GM10248 (cell line): ENCODE results near the gene BPIFA3.

Experiments used
- CTCF ChIA-PET: fragments of 300-600 bp; sonication (Branson Sonifier 250); formaldehyde crosslinking; extraction: SDS; loops from one replicate; lab custom pipeline; 2021; ENCODE audit warnings: antibody characterized with exemption; lab: Yijun Ruan, JAX
- POLR2A ChIA-PET: fragments of 350-650 bp; sonication (Branson Sonifier 250); formaldehyde crosslinking; extraction: SDS; loops from one replicate; lab custom pipeline; 2020; ENCODE audit warnings: antibody characterized with exemption; lab: Yijun Ruan, JAX
- DNase-seq: peaks from one replicate; pipeline ENCODE4 v3.0.0; 2012; ENCODE audit errors: extremely low spot score
- TF ChIP-seq, protein P1 (sequence below): IDR thresholded peaks from 2 replicates; pipeline ENCODE4 v1.5.1; 2012; ENCODE audit warnings: mild to moderate bottlenecking, low read depth; ENCODE audit errors: extremely low read depth, missing control alignments, control extremely low read depth

BPIFA3 gene

GRCh38 chr20:33237989-33238388 is 20.8 kb downstream of the BPIFA3 start:
- TF ChIP-seq, protein P1, sequence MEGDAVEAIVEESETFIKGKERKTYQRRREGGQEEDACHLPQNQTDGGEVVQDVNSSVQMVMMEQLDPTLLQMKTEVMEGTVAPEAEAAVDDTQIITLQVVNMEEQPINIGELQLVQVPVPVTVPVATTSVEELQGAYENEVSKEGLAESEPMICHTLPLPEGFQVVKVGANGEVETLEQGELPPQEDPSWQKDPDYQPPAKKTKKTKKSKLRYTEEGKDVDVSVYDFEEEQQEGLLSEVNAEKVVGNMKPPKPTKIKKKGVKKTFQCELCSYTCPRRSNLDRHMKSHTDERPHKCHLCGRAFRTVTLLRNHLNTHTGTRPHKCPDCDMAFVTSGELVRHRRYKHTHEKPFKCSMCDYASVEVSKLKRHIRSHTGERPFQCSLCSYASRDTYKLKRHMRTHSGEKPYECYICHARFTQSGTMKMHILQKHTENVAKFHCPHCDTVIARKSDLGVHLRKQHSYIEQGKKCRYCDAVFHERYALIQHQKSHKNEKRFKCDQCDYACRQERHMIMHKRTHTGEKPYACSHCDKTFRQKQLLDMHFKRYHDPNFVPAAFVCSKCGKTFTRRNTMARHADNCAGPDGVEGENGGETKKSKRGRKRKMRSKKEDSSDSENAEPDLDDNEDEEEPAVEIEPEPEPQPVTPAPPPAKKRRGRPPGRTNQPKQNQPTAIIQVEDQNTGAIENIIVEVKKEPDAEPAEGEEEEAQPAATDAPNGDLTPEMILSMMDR: no peak
- DNase-seq: no peak
- ChIA-PET POLR2A (no interaction called here), CTCF (interaction anchor here (0.6 kb wide), 1 partner anchor 954 kb away, joined by 3 read pairs; no protein-coding TSS in a partner anchor)

GRCh38 chr20:33239418-33239817 is 22.3 kb downstream of the BPIFA3 start:
- no peak for DNase-seq
- ChIA-PET CTCF (interaction anchor here (0.7 kb wide), 1 partner anchor 11 kb away, joined by 3 read pairs; no protein-coding TSS in a partner anchor), POLR2A (interaction anchor here (0.6 kb wide), 1 partner anchor 11 kb away, joined by 5 read pairs; no protein-coding TSS in a partner anchor)
- TF ChIP-seq, protein P1: no peak

DNA sequence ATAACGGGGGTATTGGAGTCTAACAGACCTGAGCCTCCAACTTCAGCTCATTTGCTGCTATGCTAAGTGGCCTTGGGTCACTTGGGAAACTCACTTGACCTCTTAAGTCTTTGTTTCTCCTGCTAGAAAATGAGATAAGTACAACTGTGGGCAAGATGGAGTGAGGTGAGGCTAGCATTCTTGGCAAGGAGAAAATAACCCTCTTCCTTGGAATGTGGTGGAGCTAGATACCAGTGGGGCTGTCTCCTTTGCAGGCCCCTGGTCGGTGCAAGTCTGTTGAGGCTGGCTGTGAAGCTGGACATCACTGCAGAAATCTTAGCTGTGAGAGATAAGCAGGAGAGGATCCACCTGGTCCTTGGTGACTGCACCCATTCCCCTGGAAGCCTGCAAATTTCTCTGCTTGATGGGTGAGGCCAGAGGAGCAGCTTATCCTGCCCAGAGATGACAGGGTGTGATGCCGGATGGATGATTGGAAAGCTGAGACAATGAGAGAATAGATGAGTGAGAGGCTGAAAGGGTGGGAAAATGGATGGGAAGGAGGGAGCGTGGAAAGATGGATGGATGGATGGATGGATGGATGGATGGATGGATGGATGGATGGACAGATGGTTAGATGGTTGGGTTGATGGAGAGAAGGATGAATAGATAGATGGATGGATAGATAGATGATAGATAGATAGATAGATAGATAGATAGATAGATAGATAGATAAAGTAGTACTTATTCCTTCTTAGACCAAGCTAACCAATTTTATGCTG is 23.0 kb downstream of the BPIFA3 start:
- CTCF ChIA-PET: interaction anchor here (0.6 to 0.7 kb wide), 2 partner anchors 12 to 17 kb away, joined by 3 read pairs; no protein-coding TSS in a partner anchor
- POLR2A ChIA-PET: interaction anchor here (0.6 kb wide), 1 partner anchor 12 kb away, joined by 5 read pairs; no protein-coding TSS in a partner anchor
- TF ChIP-seq, protein P1: no peak
- no peak for DNase-seq

- TF ChIP-seq, protein P1: no peak
- ChIA-PET CTCF (no interaction called here), POLR2A (no interaction called here)
- DNase-seq: no peak
Observed at GRCh38 chr20:33240923-33241322, 23.8 kb downstream of the BPIFA3 start.

DNA sequence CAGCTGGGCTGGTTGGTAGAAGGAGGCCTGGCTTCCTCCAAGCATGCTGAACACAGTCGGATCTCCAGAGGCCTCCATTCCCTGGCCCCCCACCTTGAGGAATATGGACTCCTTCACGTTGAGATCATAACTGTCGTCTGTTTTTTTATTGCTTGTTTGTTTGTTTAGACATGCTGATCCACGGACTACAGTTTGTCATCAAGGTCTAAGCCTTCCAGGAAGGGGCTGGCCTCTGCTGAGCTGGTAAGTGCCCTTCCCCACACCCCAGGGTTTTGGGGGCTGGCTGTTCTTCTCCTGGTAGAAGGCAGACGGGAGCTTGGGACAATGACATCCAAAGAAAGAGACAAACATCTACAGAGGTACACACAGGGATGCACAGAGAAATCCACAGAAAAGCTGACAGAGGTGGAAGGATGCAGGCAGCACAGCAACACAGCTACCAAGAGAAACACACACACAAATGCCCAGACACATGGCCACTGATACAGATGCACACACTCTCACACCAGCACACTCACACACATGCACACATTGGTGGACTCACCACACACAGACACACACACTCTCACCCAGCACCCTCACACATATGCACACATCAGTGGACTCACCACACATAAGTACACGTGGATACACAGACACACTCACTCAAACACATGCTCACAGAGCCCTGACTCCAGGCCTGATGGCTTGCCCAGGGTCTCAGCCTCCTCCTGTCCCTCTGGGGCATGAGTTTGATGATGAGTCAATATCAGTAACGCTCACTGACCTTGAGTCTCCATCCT is 25.4 kb downstream of the BPIFA3 start:
- CTCF ChIA-PET: no interaction called here
- POLR2A ChIA-PET: no interaction called here
- DNase-seq: no peak
- TF ChIP-seq, protein P1: no peak

DNA sequence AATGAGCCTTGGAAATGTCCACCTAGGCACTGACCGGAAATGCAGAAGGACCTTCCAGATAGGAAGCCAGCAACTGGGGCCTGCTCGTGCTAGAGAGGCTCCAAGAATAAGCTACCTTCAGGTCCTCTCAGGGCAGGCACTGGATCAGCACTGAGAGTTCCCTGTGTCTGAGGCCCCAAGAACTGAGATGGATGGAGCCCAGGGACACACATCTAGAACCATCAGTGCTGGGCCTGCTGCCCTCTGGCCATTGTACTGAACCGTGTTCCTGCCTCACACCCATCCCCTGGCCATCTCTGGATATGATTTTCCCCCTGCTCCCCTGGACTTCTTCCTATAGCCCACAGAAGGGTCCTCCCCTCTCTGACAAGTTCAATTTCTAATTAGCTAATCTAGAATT is 28.9 kb downstream of the BPIFA3 start:
- no peak for DNase-seq
- POLR2A ChIA-PET: no interaction called here
- CTCF ChIA-PET: interaction anchor here (0.8 to 1.6 kb wide), 7 partner anchors 11 to 46 kb away, joined by 3 to 7 read pairs (median 3); partner anchors contain the start of gene BPIFA1
- TF ChIP-seq, protein P1: no peak
